Activated CD4-positive, alpha-beta T cell treated with anti-CD3 and anti-CD28 coated beads for 1 hour (primary cell): ENCODE data around the gene PIGM.

ENCODE experiments used
- DNase-seq: peaks from one replicate; pipeline ENCODE4 v3.0.0-alpha.2; 2020

The PIGM gene

DNA sequence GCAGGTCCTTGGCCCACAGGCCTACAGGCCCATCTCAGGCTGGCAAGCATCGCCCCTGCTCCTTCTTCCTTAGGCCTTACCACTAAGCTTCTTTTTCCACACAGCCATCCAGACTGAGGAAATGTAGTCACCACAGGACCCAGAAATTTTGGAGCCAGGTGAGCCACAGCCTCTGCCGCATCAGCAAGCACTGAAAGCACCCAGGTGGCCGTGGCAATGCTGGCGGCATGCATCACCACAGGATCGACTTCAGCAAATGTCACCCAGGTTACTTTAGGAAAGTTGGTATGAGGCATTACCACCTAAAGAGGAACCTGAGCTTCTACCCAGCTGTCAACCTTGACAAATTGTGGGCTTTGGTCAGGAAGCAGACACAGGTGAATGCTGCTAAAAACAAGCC, 11.6 kb downstream of the PIGM start:
- no peak for DNase-seq

- DNase-seq = no peak
These were observed 12.9 kb downstream of the PIGM start for GRCh38 chr1:160018900-160019299.

GRCh38 chr1:160018347-160018746, 13.4 kb downstream of the PIGM start:
- no peak for DNase-seq

GRCh38 chr1:160017592-160017991, 14.2 kb downstream of the PIGM start:
- no peak for DNase-seq

DNA sequence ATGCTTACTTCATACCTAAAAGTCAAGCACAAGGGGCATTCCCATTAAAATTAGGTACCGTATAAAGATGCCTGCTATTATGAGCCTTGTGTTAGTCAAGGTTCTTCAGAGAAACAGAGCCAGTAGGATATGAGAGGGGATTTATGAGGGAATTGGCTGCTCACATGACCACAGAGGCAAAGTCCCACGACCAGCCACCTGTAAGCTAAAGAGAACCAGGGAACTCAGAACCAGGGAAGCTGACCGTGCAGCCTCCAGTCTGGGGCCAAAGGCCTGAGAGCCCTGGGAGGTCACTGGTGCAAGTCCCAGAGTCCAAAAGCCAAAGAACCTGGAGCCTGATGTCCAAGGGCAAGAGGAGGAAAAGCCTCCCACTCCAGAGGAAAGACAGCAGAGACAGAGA, 20.0 kb downstream of the PIGM start:
- no peak for DNase-seq

DNA sequence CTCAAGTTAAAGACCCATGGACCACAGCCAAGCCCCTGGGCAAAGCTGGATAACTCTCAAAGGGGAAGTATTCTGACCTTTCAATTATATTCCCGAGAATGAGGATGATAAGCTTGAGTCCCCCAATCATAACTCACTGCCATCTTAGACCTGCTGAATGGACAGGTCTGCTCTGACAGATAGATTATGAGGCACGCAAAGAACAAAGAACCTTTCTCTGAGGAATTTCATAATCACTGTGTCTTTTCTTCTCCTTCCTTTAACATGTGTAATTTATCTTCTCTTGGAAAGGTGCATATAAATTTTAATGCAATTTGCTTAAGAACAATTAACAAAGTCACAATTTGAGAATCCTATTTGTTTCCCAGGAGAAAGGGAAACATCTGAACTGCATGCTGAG, 22.0 kb downstream of the PIGM start:
- no peak for DNase-seq

DNA sequence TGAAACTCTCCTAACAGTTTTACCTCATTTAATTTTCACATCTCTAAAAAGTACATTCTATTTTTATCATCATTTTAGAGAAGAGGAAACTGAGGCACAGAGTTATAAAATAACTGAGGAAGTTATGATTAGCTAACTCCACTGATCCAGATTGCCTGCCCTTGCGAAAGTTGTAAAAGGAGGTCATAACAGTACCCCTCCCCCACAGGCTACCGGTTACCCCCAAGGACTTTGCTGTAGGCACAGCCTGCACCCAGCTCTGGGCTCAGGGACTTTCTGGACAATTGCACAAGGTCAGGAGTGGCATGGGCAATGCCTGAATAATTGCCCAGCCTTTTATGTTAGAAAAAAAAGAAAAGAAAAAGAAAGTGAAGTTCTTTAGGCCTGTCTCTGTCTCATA, 22.7 kb downstream of the PIGM start:
- DNase-seq = no peak

DNA sequence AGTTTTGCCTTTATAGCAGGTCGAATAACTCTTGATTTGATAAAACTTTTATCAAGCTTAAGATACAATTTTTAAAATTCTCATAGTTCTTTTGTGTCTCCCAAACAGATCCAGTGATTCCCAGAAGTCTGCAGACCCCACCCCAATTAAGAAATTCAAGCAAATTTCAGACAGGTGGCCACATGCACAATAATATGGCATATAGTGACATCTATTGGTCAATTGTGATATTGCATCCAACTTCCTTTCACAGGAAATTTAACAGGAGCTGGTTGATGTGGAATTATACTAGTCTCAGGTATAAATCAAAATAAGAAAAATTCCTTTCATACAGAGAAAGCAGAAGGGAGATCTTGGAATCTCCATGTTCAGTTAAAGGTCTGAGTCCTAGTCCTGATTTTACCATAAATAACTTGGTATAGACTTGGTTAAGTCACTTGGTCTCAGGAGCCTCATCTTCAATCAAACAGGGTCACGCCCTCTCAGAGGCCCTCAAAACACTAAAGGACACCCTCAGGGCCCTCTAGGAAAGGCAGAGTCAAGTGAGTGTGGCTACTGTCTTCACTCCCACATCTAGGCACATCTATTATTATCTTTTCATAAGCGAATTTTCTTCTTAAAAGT, 24.1 kb downstream of the PIGM start:
- DNase-seq = no peak

DNA sequence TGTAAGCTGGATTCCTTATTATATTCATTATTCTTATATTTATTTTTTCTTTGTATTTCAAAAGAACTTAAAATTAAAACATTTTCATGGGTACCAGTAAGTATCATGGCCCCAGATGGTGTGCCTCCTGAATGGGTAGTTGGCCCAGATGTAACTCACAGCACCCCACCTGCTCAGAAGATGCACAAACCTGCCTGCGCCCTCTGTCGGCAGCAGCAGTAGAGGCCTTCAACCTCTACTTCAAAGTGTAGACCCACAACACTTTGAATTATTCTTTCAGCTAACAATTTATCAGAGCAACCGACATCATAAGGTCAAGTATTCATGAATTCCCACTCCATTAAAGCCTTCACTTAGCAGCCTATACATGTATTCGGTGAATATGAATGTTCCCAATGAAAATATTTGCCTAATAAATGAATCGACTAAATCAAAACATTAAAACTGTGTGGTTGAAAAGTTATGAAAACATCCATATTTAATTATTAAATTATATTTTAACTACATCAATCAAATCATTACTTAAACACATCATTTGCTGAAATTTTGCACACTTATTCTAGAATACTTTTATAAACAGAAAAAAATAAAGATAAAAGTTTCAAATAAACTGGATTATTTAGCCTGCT, 25.4 kb downstream of the PIGM start:
- peak; percentile 57 for DNase-seq

DNA sequence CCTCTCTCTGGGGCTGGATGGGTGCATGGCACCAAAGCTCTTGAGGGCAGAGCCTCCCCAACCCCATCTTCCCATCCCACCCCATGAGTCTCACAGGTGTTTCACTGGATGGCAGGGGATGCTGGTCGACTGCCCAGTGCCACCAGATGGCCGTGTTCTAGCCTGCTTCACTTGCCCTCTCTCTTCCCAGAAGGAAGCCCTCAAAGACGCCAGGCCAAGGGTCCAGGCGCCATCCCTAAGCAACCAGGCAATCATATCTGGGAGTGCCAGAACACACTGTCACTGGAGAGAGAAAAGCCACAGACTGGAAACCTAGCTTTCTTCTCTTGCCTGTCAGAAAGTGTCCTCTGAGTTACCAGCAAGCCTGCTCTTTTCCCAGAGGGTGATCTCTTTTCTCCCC, 26.7 kb downstream of the PIGM start:
- DNase-seq = no peak

GRCh38 chr1:160004425-160004824, 27.4 kb downstream of the PIGM start:
- no peak for DNase-seq

GRCh38 chr1:160004001-160004400, 27.8 kb downstream of the PIGM start:
- no peak for DNase-seq

GRCh38 chr1:160001440-160001839, 30.4 kb downstream of the PIGM start:
- DNase-seq = no peak

GRCh38 chr1:159999204-159999603, 32.6 kb downstream of the PIGM start:
- no peak for DNase-seq

- no peak for DNase-seq
These were observed 35.1 kb downstream of the PIGM start for GRCh38 chr1:159996653-159997052.

DNA sequence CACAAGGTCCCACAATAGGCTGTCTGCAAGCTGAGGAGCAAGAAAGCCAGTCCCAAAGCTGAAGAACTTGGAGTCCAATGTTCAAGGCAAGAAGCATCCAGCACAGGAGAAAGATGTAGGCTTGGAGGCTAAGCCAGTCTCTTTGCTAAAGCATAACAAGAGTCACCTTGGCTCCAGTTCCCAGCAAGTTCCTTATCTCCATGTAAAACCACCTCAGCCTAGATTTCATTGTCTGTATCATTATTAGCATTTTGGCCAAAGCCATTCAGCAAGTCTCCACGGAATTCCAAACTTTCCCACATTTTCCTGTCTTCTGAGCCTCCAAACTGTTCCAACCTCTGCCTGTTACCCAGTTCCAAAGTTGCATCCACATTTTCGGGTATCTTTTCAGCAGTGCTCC, 36.9 kb downstream of the PIGM start:
- DNase-seq = no peak

DNA sequence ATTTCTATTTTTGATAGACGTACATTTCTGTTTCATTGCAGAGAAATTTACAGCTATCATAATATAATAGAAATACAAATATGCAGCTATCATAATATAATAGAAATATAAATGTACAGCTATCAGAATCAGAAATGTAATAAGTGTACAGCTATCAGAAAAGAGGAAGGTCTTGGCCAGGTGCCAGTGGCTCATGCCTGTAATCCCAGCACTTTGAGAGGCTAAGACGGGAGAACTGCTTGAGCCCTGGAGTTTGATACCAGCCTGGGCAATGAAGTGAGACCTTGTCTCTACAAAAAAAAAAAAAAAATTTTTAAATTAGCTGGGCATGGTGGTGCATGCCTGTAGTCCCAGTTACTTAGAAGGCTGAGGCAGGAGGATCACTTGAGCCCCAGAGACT, 37.9 kb downstream of the PIGM start:
- DNase-seq = no peak

GRCh38 chr1:159992161-159992560, 39.6 kb downstream of the PIGM start:
- no peak for DNase-seq

DNA sequence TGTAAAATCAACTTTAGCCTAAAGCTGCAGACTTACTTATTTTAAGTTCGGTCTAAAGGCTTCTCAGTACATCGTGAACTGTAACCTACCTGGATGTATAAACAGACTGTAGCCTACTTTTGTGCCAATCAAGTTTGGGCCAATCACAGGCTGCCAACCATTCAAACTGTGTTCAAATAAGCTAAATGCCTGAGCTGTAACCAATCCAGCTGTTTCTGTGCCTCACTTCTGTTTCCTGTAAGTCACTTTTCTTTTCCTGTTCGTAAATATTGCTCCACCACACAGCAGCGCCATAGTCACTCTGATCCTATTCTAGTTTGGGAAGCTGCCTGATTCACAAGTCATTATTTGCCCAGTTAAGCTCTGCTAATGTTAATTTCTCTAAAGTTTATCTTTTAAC, 40.3 kb downstream of the PIGM start:
- no peak for DNase-seq

GRCh38 chr1:159990005-159990404, 41.8 kb downstream of the PIGM start:
- no peak for DNase-seq

- DNase-seq = no peak
These were observed 42.2 kb downstream of the PIGM start for GRCh38 chr1:159989581-159989980.

GRCh38 chr1:159988006-159988405, 43.8 kb downstream of the PIGM start:
- DNase-seq = no peak

GRCh38 chr1:159987186-159987585, 44.6 kb downstream of the PIGM start:
- DNase-seq = no peak

- no peak for DNase-seq
These were observed 45.3 kb downstream of the PIGM start for GRCh38 chr1:159986531-159986930.

GRCh38 chr1:159986093-159986492, 45.7 kb downstream of the PIGM start:
- DNase-seq = no peak
